Endothelial cell of umbilical vein (primary cell): Measurements from ENCODE around the gene IRF2BP2. TPM values are rescaled to one million over a fixed set of nuclear protein-coding genes. Genes with fewer than 3 reads are reported as not detected.

Experiments
- polyA plus RNA-seq, 4 experiments: library from polyadenylated mRNA; depleted of rRNA in 3 of 4; stranded (reverse) in 3 of 4; unstranded in 1 of 4; fragments of >200 nt; gene quantifications; 2 replicates each; pipeline versions ENCODE4 v1.2.1 to v1.2.3, GENCODE V29; 2011 to 2012; ENCODE audit warnings: missing spikeins in 1 of 4
- small RNA-seq: library from RNA; depleted of rRNA; stranded (forward); fragments of <200 nt; gene quantifications from one replicate; pipeline ENCODE3, GENCODE V24; 2012; ENCODE audit warnings: low replicate concordance, low read depth; ENCODE audit not compliant: insufficient read depth, insufficient read length
- total RNA-seq: library from RNA; stranded (reverse); gene quantifications from 2 replicates; pipeline ENCODE4 v1.2.3, GENCODE V29; 2021

The IRF2BP2 gene
- total and polyA plus RNA-seq, 2 donors (not counting 3 experiments of a cell fraction or from before 2014, with no cell fraction given), result 66.6 to 109 TPM

Small RNA genes within 50 kb of the gene (small RNA-seq; reads per million reads assigned to genes)
- not detected for gene RF00096

Other genes with a start within 250 kb of the IRF2BP2 start
- 34.2 and 42.7 TPM in 2 replicates for gene COA6, start 236.7 kb downstream of the IRF2BP2 start, total RNA-seq
- gene COA6, start 236.7 kb downstream of the IRF2BP2 start, polyA plus RNA-seq, result 15.7 and 22.2 TPM in 2 replicates
- 21.0 and 23.4 TPM in 2 replicates for gene TARBP1, start 131.0 kb downstream of the IRF2BP2 start, total RNA-seq
- gene TARBP1, start 131.0 kb downstream of the IRF2BP2 start, polyA plus RNA-seq, result 17.3 and 20.4 TPM in 2 replicates